Activated T-helper 1 cell treated with anti-CD3 and anti-CD28 coated beads, Interleukin-12 subunit alpha, Interleukin-12 subunit beta, Interleukin-2, Interleukin-4 antibody, amounts not matched to agents 30 ng/mL and 10 ng/mL and 1 ng/mL, durations not matched to agents 14 hours and 24 hours and 36 hours (primary cell): Measurements from ENCODE around the gene TRPC6. TPM values are rescaled to one million over a fixed set of nuclear protein-coding genes. Genes with fewer than 3 reads are reported as not detected.

Source experiments
- DNase-seq: peaks from one replicate; pipeline ENCODE4 v3.0.0; 2021; ENCODE audit warnings: low spot score
- H3K27ac Mint-ChIP-seq: one replicate; pipeline ENCODE4 v1.8.0; 2021; ENCODE audit warnings: mild to moderate bottlenecking, mixed read lengths
- H3K27me3 Mint-ChIP-seq: one replicate; pipeline ENCODE4 v1.8.0; 2022; ENCODE audit warnings: mild to moderate bottlenecking, moderate library complexity, mixed read lengths; ENCODE audit not compliant: insufficient read depth
- H3K36me3 Mint-ChIP-seq: one replicate; pipeline ENCODE4 v1.8.0; 2021; ENCODE audit warnings: low read depth, mixed read lengths
- H3K4me1 Mint-ChIP-seq: one replicate; pipeline ENCODE4 v1.8.0; 2021; ENCODE audit warnings: low read depth, mixed read lengths
- H3K4me3 Mint-ChIP-seq: one replicate; pipeline ENCODE4 v1.8.0; 2021; ENCODE audit warnings: mild to moderate bottlenecking, moderate library complexity, mixed read lengths
- H3K9me3 Mint-ChIP-seq: one replicate; pipeline ENCODE4 v1.8.0; 2021; ENCODE audit warnings: mixed read lengths
- intact Hi-C: fragments of 100-400 bp; cut with micrococcal nuclease; formaldehyde crosslinking; loops from one replicate; pipeline ENCODE4 v1.15.1; 2024
- total RNA-seq: library from RNA; stranded (reverse); gene quantifications from 2 replicates; pipeline ENCODE4 v1.2.3, GENCODE V29; 2022

Gene TRPC6
- total RNA-seq, 1 donor from 2014 or later = not detected

DNA sequence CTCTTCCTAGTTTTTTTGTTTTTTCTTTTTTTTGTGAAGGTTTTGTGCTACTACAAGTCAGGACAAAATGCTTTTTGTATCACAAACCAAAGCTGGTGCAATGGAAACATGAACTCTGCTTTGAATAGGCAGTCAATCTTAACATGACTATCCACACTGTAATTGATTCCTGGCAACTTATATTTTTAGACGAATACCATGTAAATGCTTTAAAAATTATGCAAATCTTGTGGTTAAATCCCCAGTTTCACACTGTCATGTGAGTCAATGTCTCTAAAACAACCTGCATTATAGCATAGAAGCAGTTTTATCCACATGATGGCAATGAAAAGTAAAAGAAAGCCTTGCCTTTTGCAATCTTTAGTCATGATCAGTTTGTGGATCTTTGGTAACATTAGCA, 8.9 kb downstream of the TRPC6 start:
- H3K27ac Mint-ChIP-seq = no peak overlapping the region
- no peak for DNase-seq
- no peaks in the 10 kb centered on the region for H3K9me3 Mint-ChIP-seq
- H3K4me3 Mint-ChIP-seq = no peak overlapping the region
- intact Hi-C loops = no loop called here
- no peaks in the 10 kb centered on the region for H3K27me3 Mint-ChIP-seq
- no peaks in the 10 kb centered on the region for H3K36me3 Mint-ChIP-seq
- no peaks in the 10 kb centered on the region for H3K4me1 Mint-ChIP-seq

DNA sequence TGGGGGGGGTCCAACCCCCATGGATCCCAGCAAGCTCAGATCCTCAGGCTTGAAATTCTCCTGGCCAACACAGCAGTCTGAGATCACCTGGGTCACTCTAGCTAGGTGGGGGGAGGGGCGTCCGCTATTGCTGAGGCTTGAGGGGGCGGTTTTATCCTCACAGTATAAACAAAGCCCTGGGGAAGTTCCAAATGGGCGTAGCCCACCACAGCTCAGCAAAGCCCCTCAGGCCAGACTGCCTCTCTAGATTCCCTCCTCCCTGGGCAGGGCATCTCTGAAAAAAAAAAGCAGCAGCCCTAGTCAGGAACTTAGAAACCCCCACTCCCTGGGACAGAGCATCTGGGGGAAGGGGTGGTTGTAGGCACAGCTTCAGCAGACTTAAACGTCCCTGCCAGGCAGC, 16.7 kb downstream of the TRPC6 start:
- H3K4me3 Mint-ChIP-seq = no peak overlapping the region
- H3K9me3 Mint-ChIP-seq = peaks cover 4% of the 10 kb centered on the region
- no peak overlapping the region for H3K27ac Mint-ChIP-seq
- intact Hi-C loops = no loop called here
- H3K27me3 Mint-ChIP-seq = no peaks in the 10 kb centered on the region
- no peaks in the 10 kb centered on the region for H3K36me3 Mint-ChIP-seq
- no peaks in the 10 kb centered on the region for H3K4me1 Mint-ChIP-seq
- DNase-seq = no peak

DNA sequence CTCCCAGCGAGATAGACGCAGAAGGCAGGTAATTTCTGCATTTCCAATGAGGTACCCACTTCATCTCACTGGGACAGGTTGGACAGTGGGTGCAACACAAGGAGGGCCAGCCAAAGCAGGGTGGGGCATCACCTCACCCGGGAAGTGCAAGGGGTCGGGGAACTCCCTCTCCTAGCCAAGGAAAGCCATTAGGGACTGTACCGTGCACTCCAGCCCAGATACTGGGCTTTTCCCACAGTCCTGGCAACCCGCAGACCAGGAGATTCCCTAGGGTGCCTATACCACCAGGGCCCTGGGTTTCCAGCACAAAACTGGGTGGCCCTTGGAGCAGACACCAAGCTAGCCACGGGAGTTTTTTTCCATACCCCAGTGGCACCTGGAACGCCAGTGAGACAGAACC, 17.2 kb downstream of the TRPC6 start:
- H3K27me3 Mint-ChIP-seq = no peaks in the 10 kb centered on the region
- H3K4me3 Mint-ChIP-seq = no peak overlapping the region
- no peaks in the 10 kb centered on the region for H3K36me3 Mint-ChIP-seq
- peaks cover 4% of the 10 kb centered on the region for H3K9me3 Mint-ChIP-seq
- intact Hi-C loops = no loop called here
- H3K27ac Mint-ChIP-seq = no peak overlapping the region
- H3K4me1 Mint-ChIP-seq = no peaks in the 10 kb centered on the region
- no peak for DNase-seq

DNA sequence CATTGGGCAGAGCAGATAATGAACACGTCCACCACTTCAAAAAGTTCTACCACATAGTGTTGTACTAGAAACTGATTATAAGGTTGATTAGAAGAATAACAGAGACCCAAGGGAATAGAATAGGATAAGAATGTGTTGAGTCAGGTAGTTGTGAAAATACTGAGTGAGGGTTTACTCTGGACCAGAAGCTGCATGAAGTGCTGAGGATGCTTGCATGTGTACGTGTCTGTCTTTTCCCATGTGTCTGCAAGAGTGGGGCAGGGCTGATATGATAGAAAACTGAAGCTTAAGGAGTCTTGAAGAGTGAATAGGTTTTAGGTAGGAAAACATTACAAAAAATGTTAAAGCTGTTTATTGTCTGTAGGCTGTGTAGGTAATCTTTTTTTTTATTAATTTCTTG, 20.6 kb downstream of the TRPC6 start:
- Mint-ChIP-seq H3K9me3 (no peaks in the 10 kb centered on the region), H3K4me1 (no peaks in the 10 kb centered on the region), H3K36me3 (no peaks in the 10 kb centered on the region), H3K4me3 (no peak overlapping the region), H3K27ac (no peak overlapping the region), H3K27me3 (no peaks in the 10 kb centered on the region)
- DNase-seq = no peak
- intact Hi-C loops = no loop called here

DNA sequence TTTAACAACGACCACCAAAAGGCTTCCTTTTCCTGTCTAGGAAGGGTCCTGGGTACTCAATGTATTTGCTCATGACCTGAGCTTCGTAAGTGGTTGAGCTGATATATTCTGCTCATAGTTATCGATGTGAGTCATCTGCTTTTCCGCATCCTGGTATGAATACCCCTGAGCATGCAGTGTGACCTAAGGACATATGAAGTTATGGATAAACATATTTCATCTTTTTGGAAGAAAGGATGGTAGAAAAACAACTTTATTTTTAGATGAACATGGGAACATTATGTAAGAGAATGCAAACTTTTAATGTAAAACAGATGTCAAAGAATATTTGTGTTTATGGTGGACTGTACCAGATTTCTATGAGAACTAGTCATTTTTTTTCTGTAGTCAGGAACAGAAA, 28.4 kb downstream of the TRPC6 start:
- Mint-ChIP-seq H3K4me3 (no peak overlapping the region), H3K36me3 (no peaks in the 10 kb centered on the region), H3K27ac (no peak overlapping the region), H3K4me1 (no peaks in the 10 kb centered on the region), H3K9me3 (no peaks in the 10 kb centered on the region), H3K27me3 (no peaks in the 10 kb centered on the region)
- intact Hi-C loops = no loop called here
- no peak for DNase-seq

DNA sequence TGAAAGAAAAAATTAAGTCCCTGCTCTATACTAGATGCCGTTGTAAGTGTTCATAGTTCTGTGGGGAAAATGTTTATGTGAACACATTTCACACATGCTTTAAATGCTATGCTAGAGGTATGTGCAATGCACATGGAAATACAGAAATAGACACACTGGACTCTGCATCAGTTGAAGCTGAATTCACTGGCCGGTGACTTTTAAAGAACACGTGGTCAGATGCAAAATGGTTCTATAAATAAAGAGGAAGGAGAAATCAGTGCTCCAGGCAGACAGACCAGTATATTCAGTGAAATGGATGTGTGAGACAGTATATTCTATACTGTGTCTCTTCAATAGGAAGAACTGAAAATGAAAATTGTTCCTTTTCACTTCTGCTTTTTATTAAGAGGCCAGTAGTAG, 29.9 kb downstream of the TRPC6 start:
- Mint-ChIP-seq H3K36me3 (no peaks in the 10 kb centered on the region), H3K9me3 (no peaks in the 10 kb centered on the region), H3K4me3 (no peak overlapping the region), H3K27me3 (no peaks in the 10 kb centered on the region), H3K27ac (no peak overlapping the region), H3K4me1 (no peaks in the 10 kb centered on the region)
- no peak for DNase-seq
- intact Hi-C loops = no loop called here

DNA sequence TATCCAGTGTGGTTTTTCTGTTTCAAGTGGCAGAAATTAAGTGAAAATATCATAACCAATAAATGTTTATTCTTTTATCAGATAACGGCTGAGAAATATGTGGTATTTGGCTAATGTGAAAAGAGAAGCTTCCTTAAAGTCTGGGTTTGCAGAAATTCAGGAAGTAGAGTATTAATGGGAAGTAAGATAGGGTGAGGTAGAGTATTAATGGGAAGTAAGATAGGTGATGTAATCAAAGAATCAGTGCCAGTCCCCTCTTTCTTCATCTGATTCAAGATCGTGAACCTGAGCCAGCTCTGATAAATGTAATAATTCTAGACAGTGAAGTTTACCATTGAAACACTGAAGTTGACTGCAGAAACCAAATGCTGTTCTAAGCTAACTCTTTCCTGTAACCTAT, 30.9 kb downstream of the TRPC6 start:
- Mint-ChIP-seq H3K27me3 (no peaks in the 10 kb centered on the region), H3K36me3 (no peaks in the 10 kb centered on the region), H3K4me3 (no peak overlapping the region), H3K27ac (no peak overlapping the region), H3K4me1 (no peaks in the 10 kb centered on the region), H3K9me3 (no peaks in the 10 kb centered on the region)
- no peak for DNase-seq
- intact Hi-C loops = no loop called here

DNA sequence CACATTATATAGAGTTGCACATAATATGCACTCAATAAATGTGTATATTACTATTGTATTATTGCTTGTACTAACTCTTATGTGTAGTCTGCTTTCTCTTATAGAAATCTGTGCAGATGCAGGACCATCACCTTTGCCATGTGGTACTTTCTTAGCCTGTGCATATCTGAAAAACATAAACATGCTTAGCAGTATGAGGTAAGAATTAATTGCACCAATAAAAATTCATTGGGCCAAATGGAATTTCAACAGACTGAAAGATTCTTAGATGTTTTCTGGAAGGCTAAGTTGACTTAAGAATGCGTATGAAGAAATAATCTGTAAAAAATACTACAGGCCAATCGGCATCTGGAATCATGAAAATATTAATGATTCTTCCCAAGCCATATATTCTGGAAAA, 55.3 kb downstream of the TRPC6 start:
- H3K4me3 Mint-ChIP-seq = no peak overlapping the region
- H3K9me3 Mint-ChIP-seq = no peaks in the 10 kb centered on the region
- no peaks in the 10 kb centered on the region for H3K36me3 Mint-ChIP-seq
- H3K4me1 Mint-ChIP-seq = no peaks in the 10 kb centered on the region
- DNase-seq = no peak
- no peaks in the 10 kb centered on the region for H3K27me3 Mint-ChIP-seq
- intact Hi-C loops = no loop called here
- no peak overlapping the region for H3K27ac Mint-ChIP-seq

DNA sequence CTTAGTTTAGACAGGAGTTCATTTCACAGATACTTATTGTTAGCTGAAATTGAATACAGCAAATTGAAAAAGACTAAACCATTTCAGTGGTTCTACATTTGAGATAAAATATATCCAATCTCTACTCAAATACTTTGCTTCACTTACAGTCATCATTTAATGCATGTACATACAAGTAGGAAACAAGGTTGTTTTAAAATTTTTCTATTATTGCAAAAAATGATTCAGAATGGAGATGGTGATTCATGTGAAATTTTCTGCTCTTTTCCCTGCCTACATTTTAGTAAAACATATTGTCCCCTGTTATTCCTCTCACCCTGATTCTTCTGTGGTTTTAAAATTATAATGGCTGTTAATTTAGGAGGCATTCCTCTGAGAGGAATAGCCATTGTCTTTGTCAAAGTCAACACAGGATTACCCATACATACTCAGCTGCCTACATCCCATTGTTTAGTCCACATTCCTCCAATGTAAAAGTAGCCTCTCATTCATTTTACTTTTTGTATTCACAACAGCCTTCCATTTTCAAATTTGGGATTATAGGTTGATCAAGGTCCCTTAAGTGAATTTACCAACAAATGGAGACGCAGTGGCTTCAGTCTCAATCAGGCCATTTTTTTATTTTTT, 60.1 kb downstream of the TRPC6 start:
- Mint-ChIP-seq H3K9me3 (no peaks in the 10 kb centered on the region), H3K4me1 (no peaks in the 10 kb centered on the region), H3K36me3 (no peaks in the 10 kb centered on the region), H3K27me3 (no peaks in the 10 kb centered on the region), H3K27ac (no peak overlapping the region), H3K4me3 (no peak overlapping the region)
- intact Hi-C loops = no loop called here
- DNase-seq = no peak

DNA sequence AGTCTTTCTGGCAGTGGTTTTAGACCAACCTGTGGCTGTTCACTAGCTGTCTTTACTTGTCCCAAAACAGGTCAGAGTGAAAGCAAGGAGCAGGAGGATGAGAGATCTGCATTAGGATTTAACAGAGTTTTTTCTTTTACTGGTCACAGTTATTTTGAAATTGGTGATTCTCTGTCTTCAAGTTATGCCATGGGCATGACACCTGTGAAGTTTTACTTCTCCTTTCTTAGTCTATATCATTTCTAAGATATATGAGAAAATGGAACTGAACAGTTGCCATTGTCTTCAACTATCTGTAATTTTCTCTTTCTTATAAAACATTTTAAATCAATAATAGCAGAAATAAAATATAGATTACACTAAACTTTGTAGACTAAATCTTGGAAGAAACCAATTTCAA, 60.6 kb downstream of the TRPC6 start:
- intact Hi-C loops = no loop called here
- no peak for DNase-seq
- Mint-ChIP-seq H3K9me3 (no peaks in the 10 kb centered on the region), H3K36me3 (no peaks in the 10 kb centered on the region), H3K4me1 (no peaks in the 10 kb centered on the region), H3K27me3 (no peaks in the 10 kb centered on the region), H3K4me3 (no peak overlapping the region), H3K27ac (no peak overlapping the region)

DNA sequence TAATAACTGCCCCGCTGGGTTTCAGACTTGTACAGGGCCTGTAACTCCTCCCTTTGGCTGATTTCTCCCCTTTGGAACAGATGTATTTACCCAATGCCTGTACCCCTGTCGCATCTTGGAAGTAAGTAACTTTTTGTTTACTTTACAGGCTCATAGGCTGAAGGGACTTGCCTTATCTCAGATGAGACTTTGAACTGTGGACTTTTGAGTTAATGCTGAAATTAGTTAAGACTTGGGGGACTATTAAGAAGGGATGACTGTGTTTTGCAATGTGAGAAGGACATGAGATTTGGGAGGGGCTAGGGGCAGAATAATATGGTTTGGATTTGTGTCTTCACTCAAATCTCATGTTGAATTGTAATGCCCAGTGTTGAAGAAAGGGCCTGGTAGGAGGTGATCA, 62.0 kb downstream of the TRPC6 start:
- H3K27ac Mint-ChIP-seq = no peak overlapping the region

DNA sequence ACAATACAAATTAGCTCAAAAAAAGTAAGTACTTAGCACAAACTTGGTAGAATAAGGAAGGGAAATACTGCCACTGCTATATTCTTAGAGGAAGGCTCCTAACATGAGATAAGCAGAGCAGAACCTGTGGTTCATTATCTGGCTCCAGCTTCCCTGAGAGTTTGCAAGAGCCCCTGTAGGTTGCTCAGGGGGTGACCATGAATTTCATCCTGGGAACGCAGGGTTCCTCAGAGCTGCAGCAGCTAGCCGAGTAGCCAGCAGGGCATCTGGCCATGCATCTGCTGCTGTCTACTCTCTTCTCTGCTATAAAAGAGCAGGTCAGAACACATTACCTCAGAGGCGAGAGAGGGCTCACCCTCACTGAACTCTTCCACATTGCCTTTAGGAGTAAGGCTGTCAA, 67.3 kb downstream of the TRPC6 start:
- Mint-ChIP-seq H3K4me3 (no peak overlapping the region), H3K27me3 (no peaks in the 10 kb centered on the region), H3K36me3 (no peaks in the 10 kb centered on the region), H3K4me1 (no peaks in the 10 kb centered on the region), H3K9me3 (no peaks in the 10 kb centered on the region), H3K27ac (no peak overlapping the region)
- no peak for DNase-seq
- intact Hi-C loops = no loop called here

More for the DNA sequence above, 62.0 kb downstream of the TRPC6 start:
- no peak for DNase-seq
- Mint-ChIP-seq H3K4me3 (no peak overlapping the region), H3K36me3 (no peaks in the 10 kb centered on the region), H3K27me3 (no peaks in the 10 kb centered on the region), H3K9me3 (no peaks in the 10 kb centered on the region), H3K4me1 (no peaks in the 10 kb centered on the region)
- intact Hi-C loops = no loop called here

DNA sequence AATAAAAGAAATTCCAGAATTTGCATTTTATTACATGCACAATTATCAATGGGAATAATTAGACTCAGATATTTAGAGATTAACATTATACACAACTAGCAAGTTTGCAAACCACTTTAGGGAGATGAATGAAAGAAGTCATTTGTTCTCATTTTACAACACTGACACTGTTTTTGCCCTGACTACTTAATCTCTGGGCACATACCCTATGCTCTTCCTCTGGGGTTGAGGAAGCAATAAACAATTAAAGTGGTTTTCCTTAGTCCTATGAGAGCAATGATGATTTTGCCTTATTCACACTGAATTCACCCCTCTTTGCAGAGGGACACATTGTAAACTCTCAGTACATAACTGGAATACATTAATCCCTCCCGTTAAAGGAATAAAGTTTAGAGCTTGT, 72.7 kb downstream of the TRPC6 start:
- no peak for DNase-seq
- Mint-ChIP-seq H3K9me3 (no peaks in the 10 kb centered on the region), H3K27me3 (no peaks in the 10 kb centered on the region), H3K36me3 (no peaks in the 10 kb centered on the region), H3K4me1 (no peaks in the 10 kb centered on the region), H3K4me3 (no peak overlapping the region), H3K27ac (no peak overlapping the region)
- intact Hi-C loops = no loop called here

DNA sequence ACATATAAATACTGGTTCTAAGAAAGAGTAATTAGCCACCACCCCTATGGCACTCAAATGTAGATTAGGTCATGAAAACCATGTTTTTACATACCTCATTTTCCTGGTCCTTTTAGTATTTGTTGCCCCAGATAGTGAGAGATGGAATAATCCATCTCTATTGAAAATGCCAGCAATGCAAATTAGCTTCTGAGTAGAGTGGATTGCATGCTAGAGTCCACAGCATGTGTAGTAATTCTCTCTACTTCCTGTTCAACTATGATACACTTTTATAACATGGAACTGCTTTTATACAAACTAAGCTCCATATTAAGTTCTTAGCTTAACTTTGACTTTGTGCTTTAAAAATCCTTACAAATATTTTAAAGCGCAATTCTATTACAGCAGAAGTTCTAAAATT, 73.2 kb downstream of the TRPC6 start:
- no peaks in the 10 kb centered on the region for H3K27me3 Mint-ChIP-seq
- H3K36me3 Mint-ChIP-seq = no peaks in the 10 kb centered on the region
- no peaks in the 10 kb centered on the region for H3K9me3 Mint-ChIP-seq
- H3K4me3 Mint-ChIP-seq = no peak overlapping the region
- no peak for DNase-seq
- intact Hi-C loops = no loop called here
- H3K27ac Mint-ChIP-seq = no peak overlapping the region
- H3K4me1 Mint-ChIP-seq = no peaks in the 10 kb centered on the region
